GM12873 (cell line): Measurements from ENCODE around the gene LST1.

ENCODE experiments used
- TF ChIP-seq, protein P1 (sequence below): IDR thresholded peaks from 2 replicates; pipeline ENCODE4 v1.5.1; 2012; ENCODE audit warnings: low read depth, mild to moderate bottlenecking, moderate library complexity, low read length, control low read depth; ENCODE audit not compliant: insufficient read depth; ENCODE audit errors: missing control alignments

Gene LST1

DNA sequence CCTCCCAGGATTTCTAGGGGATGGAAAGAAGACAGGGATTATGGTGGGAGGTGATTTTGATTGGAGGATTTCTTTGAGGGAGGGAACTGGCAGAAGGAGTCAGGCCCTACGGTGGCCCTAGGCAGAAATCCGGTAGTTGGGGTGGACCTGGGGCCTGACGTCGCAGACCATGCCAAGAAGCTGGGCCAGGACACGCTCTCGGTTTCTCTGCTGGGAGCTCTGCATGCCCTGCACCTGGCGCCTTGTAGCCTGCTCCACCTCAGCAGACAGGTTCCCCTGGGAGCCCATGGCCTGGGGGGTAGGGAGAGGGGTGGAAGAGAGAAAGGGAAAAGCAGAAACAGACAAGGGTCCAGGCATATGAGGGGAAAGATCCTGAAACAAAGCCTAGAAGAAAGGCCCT lies 40.8 kb upstream of the LST1 start:
- TF ChIP-seq, protein P1, sequence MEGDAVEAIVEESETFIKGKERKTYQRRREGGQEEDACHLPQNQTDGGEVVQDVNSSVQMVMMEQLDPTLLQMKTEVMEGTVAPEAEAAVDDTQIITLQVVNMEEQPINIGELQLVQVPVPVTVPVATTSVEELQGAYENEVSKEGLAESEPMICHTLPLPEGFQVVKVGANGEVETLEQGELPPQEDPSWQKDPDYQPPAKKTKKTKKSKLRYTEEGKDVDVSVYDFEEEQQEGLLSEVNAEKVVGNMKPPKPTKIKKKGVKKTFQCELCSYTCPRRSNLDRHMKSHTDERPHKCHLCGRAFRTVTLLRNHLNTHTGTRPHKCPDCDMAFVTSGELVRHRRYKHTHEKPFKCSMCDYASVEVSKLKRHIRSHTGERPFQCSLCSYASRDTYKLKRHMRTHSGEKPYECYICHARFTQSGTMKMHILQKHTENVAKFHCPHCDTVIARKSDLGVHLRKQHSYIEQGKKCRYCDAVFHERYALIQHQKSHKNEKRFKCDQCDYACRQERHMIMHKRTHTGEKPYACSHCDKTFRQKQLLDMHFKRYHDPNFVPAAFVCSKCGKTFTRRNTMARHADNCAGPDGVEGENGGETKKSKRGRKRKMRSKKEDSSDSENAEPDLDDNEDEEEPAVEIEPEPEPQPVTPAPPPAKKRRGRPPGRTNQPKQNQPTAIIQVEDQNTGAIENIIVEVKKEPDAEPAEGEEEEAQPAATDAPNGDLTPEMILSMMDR: no peak

DNA sequence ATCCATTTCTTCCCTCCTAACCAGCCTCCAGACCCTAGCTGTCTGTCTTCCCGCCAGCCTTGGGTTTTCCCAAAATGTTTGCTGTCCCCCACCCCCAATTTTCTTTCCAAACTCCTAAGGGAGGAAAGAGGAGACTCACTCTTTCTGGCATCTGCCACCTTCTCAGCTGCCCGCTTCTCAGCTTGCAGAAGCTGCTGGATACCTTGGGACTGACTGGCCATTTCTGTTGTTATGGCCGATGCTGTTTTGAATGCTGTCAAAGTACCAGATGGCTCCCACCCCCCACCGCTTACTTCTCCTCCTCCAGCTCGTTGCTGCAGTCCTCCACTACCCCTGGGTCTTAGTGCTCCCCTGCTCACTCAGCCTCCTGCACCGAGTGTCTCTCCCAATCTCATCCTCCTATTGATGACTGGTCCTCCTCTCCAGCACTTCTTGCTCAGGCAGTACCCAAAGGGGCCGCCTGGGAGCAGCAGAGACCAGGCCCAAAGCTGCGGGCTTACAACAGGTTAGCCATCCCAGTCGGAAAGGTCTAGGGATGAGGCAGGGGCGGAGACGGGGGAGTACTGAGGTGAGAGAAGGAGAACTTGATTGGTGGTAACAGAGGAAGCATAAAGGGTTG lies 39.6 kb upstream of the LST1 start, which contains the start of gene ATP6V1G2:
TSS of gene ATP6V1G2 (minus strand) at position 270 of the 619 bp plus-strand sequence. CDS start at position 221, 49 bp downstream.
- TF ChIP-seq, protein P1: peak; percentile 96

DNA sequence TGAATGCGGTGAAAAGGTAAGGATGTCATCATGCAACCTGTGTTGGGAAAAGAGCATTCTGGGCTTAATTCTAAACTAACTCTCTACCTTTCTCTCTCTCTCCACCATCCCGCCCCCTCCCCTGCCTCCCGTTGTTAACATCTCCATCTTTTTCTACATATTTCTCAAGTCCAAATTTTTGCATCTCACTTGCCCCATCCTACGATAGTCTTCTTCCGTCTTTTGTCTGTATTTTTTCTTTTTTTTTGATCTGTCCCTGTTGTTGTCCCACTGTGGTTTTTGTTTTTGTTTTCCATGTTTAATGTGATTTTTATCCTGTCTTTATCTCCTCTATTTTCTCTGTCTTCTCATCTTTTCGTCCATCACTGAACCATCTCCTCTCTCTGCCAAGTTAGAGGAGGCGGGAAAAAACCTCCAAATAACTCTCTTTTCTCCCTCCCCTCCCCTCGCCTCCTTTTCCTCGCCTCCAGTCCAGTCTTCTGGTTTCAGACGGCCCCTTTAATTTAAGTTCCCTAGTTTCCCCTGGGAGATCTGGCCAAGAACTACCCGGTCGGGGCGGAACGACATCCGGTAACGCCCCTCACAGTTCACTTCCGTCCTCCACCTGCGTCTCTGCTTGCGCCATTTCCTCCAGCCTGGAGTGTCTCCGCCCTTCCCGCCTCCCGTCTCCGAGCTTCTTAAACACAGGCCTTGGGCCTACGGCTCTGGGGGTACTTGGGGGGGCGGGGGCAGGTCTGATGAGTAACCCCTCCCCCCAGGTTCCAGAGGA lies 38.9 kb upstream of the LST1 start, which contains the start of gene NFKBIL1:
TSS of gene NFKBIL1 (plus strand) at position 651 of the 769 bp plus-strand sequence. CDS start at position 738, 87 bp downstream.
- TF ChIP-seq, protein P1: no peak

DNA sequence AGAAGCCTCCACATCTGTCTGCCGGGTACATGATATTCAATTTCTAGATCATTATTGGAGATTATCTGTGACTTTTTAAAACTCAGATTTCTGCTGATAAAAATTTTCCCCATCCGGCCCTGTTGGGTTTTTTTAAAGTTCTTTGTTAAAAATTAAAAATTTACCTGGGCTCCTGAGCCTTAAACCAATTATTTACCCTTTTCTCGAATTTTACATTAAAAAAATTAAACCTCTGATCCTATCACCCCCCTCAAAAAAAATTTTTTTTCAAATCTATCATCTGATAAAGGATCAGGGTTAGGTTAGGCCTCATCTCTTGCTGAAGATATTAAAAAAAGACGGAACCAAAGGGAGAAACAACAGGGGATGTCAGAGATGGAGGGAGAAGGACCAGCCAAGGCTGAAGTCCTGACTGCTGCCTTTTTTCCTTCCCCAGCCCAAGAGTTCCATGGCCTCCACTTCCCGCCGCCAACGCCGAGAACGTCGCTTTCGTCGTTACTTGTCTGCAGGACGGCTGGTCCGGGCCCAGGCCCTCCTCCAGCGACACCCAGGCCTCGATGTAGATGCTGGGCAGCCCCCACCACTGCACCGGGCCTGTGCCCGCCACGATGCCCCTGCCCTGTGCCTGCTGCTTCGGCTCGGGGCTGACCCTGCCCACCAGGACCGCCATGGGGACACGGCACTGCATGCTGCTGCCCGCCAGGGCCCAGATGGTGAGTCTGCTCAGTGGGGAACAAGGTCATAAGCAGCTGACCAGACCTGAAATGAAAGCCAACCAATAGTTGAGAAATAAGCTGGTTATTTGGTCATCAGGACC lies 38.1 kb upstream of the LST1 start:
- TF ChIP-seq, protein P1: no peak

DNA sequence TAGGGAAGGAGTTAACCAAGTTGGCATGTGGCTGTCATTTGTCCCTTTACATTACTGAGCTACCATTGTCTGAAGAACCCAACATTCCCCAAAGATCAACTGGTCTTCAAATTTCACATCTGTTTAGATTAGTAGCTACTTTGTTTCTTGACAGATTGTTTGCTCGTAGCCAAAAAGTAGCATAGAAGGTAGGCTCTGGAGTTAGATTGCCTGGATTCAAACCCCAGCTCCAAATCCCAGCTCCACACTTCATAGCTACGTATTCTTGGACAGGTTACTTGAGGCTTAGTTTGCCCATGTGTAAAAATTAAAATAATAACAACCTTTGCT lies 37.6 kb upstream of the LST1 start:
- TF ChIP-seq, protein P1: no peak

DNA sequence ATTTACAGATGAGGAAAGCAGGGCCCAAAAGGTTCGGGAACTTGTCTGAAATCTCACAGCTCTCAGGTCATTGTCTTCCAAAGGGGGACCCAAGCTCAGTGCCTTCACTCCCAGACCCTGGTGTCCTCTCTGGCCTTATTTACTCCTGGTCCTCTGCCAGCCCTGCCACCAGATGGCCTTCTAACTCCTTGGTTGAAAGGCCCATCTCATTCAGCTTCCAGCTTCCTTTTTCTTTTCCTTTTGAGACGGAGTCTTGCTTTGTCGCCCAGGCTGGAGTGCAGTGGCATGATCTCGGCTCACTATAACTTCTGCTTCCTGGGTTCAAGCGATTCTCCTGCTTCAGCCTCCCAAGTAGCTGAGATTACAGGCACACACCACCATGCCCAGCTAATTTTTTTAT lies 34.7 kb upstream of the LST1 start:
- TF ChIP-seq, protein P1: peak; percentile 77

DNA sequence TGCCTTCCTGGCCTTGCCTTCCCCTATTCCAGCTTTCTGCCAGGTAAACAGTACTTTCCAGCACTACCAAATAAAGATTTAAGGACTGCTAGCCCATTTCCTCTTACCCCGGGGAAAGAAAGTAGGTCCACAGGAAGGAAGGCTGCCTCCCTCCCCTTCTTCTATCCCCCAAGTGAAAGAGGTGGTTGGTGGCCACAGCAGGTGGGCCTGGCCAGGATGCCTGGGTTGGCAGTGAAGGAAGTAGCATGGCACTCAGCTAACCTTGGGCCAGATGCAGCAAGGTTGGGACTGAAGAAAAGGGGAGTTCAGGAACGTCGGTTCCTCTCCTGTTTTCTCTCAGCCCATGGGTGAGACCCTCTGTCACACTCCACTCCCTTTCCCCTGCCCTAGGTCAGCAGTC lies 29.8 kb upstream of the LST1 start:
- TF ChIP-seq, protein P1: no peak
